Neuronal stem cell (in vitro differentiated cells): ENCODE data around the gene UXT.
A peak's percentile ranks its signal among the peaks of the same experiment; 100 is the strongest.

Experiments
- DNase-seq: peaks from one replicate; pipeline ENCODE4 v3.0.0-alpha.2; 2013; ENCODE audit warnings: low spot score
- H2AFZ ChIP-seq: one replicate; pipeline ENCODE4 v1.6.1; 2013; ENCODE audit warnings: mild to moderate bottlenecking, low read length, inconsistent platforms
- H2AK5ac ChIP-seq: 2 replicates; pipeline ENCODE4 v1.6.1; 2013; ENCODE audit warnings: low read depth, mild to moderate bottlenecking, inconsistent platforms, low read length, moderate library complexity, mixed read lengths
- H2BK120ac ChIP-seq: 2 replicates; pipeline ENCODE4 v1.6.1; 2013; ENCODE audit warnings: low read depth, mild to moderate bottlenecking, inconsistent platforms, low read length, moderate library complexity, mixed read lengths
- H2BK12ac ChIP-seq: one replicate; pipeline ENCODE4 v1.6.1; 2013; ENCODE audit warnings: low read length, inconsistent platforms
- H2BK15ac ChIP-seq: 2 replicates; pipeline ENCODE4 v1.6.1; 2013; ENCODE audit warnings: mild to moderate bottlenecking, low read length, inconsistent platforms, mixed read lengths
- H2BK5ac ChIP-seq: one replicate; pipeline ENCODE4 v1.6.1; 2013; ENCODE audit warnings: inconsistent platforms, mild to moderate bottlenecking, low read length, moderate library complexity
- H3K14ac ChIP-seq: one replicate; pipeline ENCODE4 v1.6.1; 2013; ENCODE audit warnings: low read length, inconsistent platforms
- H3K18ac ChIP-seq: 2 replicates; pipeline ENCODE4 v1.6.1; 2013; ENCODE audit warnings: low read length, inconsistent platforms
- H3K23ac ChIP-seq: 2 replicates; pipeline ENCODE4 v1.6.1; 2013; ENCODE audit warnings: low read depth, mild to moderate bottlenecking, mixed read lengths, low read length, inconsistent platforms; ENCODE audit not compliant: poor library complexity
- H3K27ac ChIP-seq: replicated peaks from 3 replicates; pipeline ENCODE4 v1.5.1; 2013; ENCODE audit warnings: low read length, inconsistent platforms
- H3K27me3 ChIP-seq, 3 experiments: 2 replicates each; pipeline ENCODE4 v1.6.1; 2013; ENCODE audit warnings: low read length in 3 of 3, mild to moderate bottlenecking in 2 of 3, inconsistent platforms in 1 of 3, low read depth in 1 of 3, mixed read lengths in 1 of 3, moderate library complexity in 1 of 3; ENCODE audit not compliant: control insufficient read depth in 3 of 3, insufficient read depth in 3 of 3
- H3K36me3 ChIP-seq, 2 donors: replicated peaks in 1 of 2; 2 replicates each; pipeline ENCODE4 v1.6.1; 2013; ENCODE audit warnings: low read length in 2 of 2; ENCODE audit not compliant: control insufficient read depth in 2 of 2, insufficient read depth in 2 of 2
- H3K4ac ChIP-seq: 2 replicates; pipeline ENCODE4 v1.6.1; 2013; ENCODE audit warnings: inconsistent platforms, mild to moderate bottlenecking, low read length, moderate library complexity
- H3K4me1 ChIP-seq, 2 donors: 1 replicate in 1 of 2; 2 replicates in 1 of 2; pipeline ENCODE4 v1.6.1; 2013; ENCODE audit warnings: low read length in 2 of 2, low read depth in 1 of 2; ENCODE audit not compliant: control insufficient read depth in 2 of 2, insufficient read depth in 1 of 2
- H3K4me2 ChIP-seq: one replicate; pipeline ENCODE4 v1.6.1; 2013; ENCODE audit warnings: mild to moderate bottlenecking, low read length, inconsistent platforms; ENCODE audit not compliant: insufficient read depth, poor library complexity, severe bottlenecking
- H3K4me3 ChIP-seq, 2 donors: 2 replicates each; pipeline ENCODE4 v1.5.1; 2013; ENCODE audit warnings: low read length in 2 of 2, mild to moderate bottlenecking in 2 of 2, inconsistent platforms in 1 of 2, moderate library complexity in 1 of 2
- H3K79me1 ChIP-seq: one replicate; pipeline ENCODE4 v1.6.1; 2013; ENCODE audit warnings: low read depth, mild to moderate bottlenecking, inconsistent platforms, low read length, moderate library complexity
- H3K9ac ChIP-seq: one replicate; pipeline ENCODE4 v1.6.1; 2013; ENCODE audit warnings: mild to moderate bottlenecking, low read depth, low read length, inconsistent platforms; ENCODE audit not compliant: poor library complexity
- H3K9me3 ChIP-seq, 2 donors: replicated peaks in 1 of 2; 2 replicates each; pipeline versions ENCODE3 to v1.6.1; 2013; ENCODE audit warnings: low read length in 2 of 2, mild to moderate bottlenecking in 2 of 2, inconsistent platforms in 1 of 2, low read depth in 1 of 2, mixed read lengths in 1 of 2, moderate library complexity in 1 of 2; ENCODE audit not compliant: control insufficient read depth in 2 of 2, insufficient read depth in 1 of 2
- H4K8ac ChIP-seq: one replicate; pipeline ENCODE4 v1.6.1; 2013; ENCODE audit warnings: low read depth, mild to moderate bottlenecking, inconsistent platforms, low read length, moderate library complexity
- H4K91ac ChIP-seq: one replicate; pipeline ENCODE4 v1.6.1; 2013; ENCODE audit warnings: low read length, low read depth, mild to moderate bottlenecking, inconsistent platforms; ENCODE audit not compliant: poor library complexity
- WGBS, 2 donors: extraction: QIAGEN DNeasy Blood & Tissue Kit; methylation state at CpG; one replicate each; pipeline ENCODE4 v1.1.7; 2013; ENCODE audit warnings: missing lambda C conversion rate in 2 of 2, mixed read lengths in 1 of 2; ENCODE audit not compliant: insufficient read length in 2 of 2, insufficient replicate concordance in 1 of 2; ENCODE audit errors: extremely low coverage in 2 of 2; 5-methylcytosine and 5-hydroxymethylcytosine counted together

UXT gene

GRCh38 chrX:47658301-47658683, 688 bp downstream of the UXT start:
- Histone ChIP-seq H3K79me1 (no peaks in the 10 kb centered on the region), H3K4me3 (peak overlapping the region; percentile 64 to 94), H4K8ac (no peak overlapping the region), H3K9me3 (no peaks in the 10 kb centered on the region), H3K23ac (no peak overlapping the region), H2AFZ (peak overlapping the region; percentile 88), H3K4ac (no peak overlapping the region), H3K4me1 (no peaks in the 10 kb centered on the region), H2BK120ac (no peak overlapping the region), H2BK15ac (no peak overlapping the region), H4K91ac (no peak overlapping the region), H3K14ac (no peak overlapping the region), H2BK5ac (no peak overlapping the region), H3K27ac (peak overlapping the region; percentile 92), H2BK12ac (no peak overlapping the region), H3K9ac (no peak overlapping the region), H2AK5ac (no peak overlapping the region), H3K27me3 (peaks cover 0 to 3% (median 0%) of the 10 kb centered on the region in 3 experiments), H3K4me2 (peak overlapping the region; percentile 45), H3K36me3 (peaks cover 12 to 37% of the 10 kb centered on the region in 2 donors), H3K18ac (no peak overlapping the region)
- DNase-seq = no peak
- no CpG with 5 or more reads among the region's 13 CpGs for WGBS, 2 donors

DNA sequence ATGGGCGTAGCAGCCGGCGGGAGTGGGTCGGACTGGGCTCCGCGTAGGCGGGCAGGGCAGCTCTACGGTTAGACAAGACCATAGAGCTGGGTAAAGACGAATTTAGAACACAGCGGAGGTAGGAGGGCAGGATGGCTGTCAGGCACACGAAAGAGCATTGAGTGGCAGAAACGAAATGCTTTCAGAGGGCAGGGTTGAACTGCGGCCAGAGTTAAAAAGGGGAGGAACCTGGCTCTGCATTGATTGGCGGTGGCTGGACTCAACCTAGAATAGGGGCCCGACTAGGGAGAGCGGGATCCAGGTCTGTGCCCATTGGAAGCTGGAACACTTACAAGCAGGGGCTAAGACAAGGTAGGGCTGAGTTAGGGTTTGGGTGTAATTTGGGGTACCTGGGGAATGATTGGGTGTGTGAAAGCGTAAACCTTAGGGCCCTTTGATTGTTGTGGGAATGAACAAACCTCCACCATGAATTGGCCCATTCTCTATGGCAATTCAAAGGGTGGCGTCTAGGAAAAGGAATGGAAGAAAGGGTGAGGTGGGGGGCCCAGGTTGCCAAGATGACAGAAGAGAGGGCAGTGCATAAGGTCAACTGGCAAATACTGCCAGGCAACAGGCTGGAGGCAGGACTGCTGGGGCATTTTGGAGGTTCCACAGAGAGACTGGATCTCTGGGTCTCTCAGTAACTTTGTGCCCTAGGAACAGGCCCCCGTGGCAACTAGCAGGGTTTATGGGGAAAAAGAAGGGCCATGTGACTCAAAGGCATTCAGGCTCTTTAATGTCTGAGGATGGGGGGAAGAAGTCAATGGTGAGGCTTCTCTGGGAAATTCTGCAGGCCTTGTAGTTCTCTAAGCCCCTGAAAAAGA, 7.7 kb downstream of the UXT start:
- Histone ChIP-seq H3K4me2 (peak overlapping the region; percentile 49), H3K36me3 (peaks cover 3 to 46% of the 10 kb centered on the region in 2 donors), H4K91ac (no peak overlapping the region), H3K4me1 (peaks cover 2 to 6% of the 10 kb centered on the region in 2 donors), H2BK120ac (no peak overlapping the region), H2AK5ac (no peak overlapping the region), H3K4me3 (peak overlapping the region; percentile 66 to 96), H2AFZ (peak overlapping the region; percentile 85), H3K79me1 (peaks cover 3% of the 10 kb centered on the region), H3K4ac (no peak overlapping the region), H3K9ac (peak overlapping the region; percentile 70), H4K8ac (no peak overlapping the region), H2BK12ac (no peak overlapping the region), H3K27ac (peak overlapping the region; percentile 79), H3K18ac (peak overlapping the region; percentile 28), H2BK5ac (no peak overlapping the region), H3K27me3 (peaks cover 0 to 3% (median 0%) of the 10 kb centered on the region in 3 experiments), H3K14ac (no peak overlapping the region), H3K23ac (no peak overlapping the region), H3K9me3 (no peaks in the 10 kb centered on the region), H2BK15ac (no peak overlapping the region)
- DNase-seq = no peak
- WGBS, 2 donors = no CpG with 5 or more reads among the region's 19 CpGs

- Histone ChIP-seq H3K36me3 (peaks cover under 1 to 38% of the 10 kb centered on the region in 2 donors), H2BK120ac (no peak within 1 kb of the TSS), H4K91ac (no peak within 1 kb of the TSS), H3K23ac (no peak within 1 kb of the TSS), H2AFZ (peak within 1 kb of the TSS; percentile 89), H2BK12ac (no peak within 1 kb of the TSS), H3K4me2 (peak within 1 kb of the TSS; percentile 54), H3K79me1 (peaks cover 3% of the 10 kb centered on the region), H2AK5ac (no peak within 1 kb of the TSS), H2BK5ac (no peak within 1 kb of the TSS), H4K8ac (no peak within 1 kb of the TSS), H3K4me3 (peak within 1 kb of the TSS; percentile 96 to 98), H3K14ac (peak within 1 kb of the TSS; percentile 71), H3K4ac (no peak within 1 kb of the TSS), H2BK15ac (no peak within 1 kb of the TSS), H3K18ac (peak within 1 kb of the TSS; percentile 48), H3K9ac (peak within 1 kb of the TSS; percentile 93), H3K27ac (peak within 1 kb of the TSS; percentile 79), H3K27me3 (peaks cover 0 to 3% (median 0%) of the 10 kb centered on the region in 3 experiments), H3K9me3 (no peaks in the 10 kb centered on the region), H3K4me1 (peaks cover 2 to 6% of the 10 kb centered on the region in 2 donors)
- peak; percentile 95 for DNase-seq
- no CpG with 5 or more reads among the region's 65 CpGs for WGBS, 2 donors
Observed at GRCh38 chrX:47650164-47651042, 8.6 kb downstream of the UXT start, which contains the start of gene ELK1. Gene ELK1, minus strand, starts transcription at chrX:47650563. Its CDS starts 9,122 bp downstream, at chrX:47641441.
